Measurements from ENCODE around the gene CAD. TPM values are rescaled to one million over a fixed set of nuclear protein-coding genes. Genes with fewer than 3 reads are reported as not detected.
A peak's percentile ranks its signal among the peaks of the same experiment; 100 is the strongest.

The CAD gene
- total RNA-seq, 1 experiment from 2014 or later, result 71.4 TPM

GRCh38 chr2:27211943-27212625, 5.1 kb upstream of the CAD start, which contains the start of the genes ATRAID and SLC5A6:
TSS of gene ATRAID (plus strand) at chr2:27212041. CDS start at chr2:27212369, 328 bp downstream.
TSS of gene SLC5A6 (minus strand) at chr2:27212268. CDS start at chr2:27207650, 4,618 bp downstream.
- Histone ChIP-seq H3K4me2 (ENCODE audit: low read depth, low read length, poor library complexity, severe bottlenecking) (peak within 1 kb of the TSS; percentile 90), H3K4me1 (ENCODE audit: low read length) (peaks cover 59% of the 10 kb centered on the region), H2AFZ (ENCODE audit: low read length) (peak within 1 kb of the TSS; percentile 50; the same call in 1 of the 2 replicates), H3K9me2 (replicated peaks; ENCODE audit: insufficient read depth, low read length) (no peaks in the 10 kb centered on the region), H3K36me3 (ENCODE audit: insufficient read depth, low read length) (peaks cover 26% of the 10 kb centered on the region; the same call in 1 of the 2 replicates), H3K9me3 (ENCODE audit: low read length) (no peaks in the 10 kb centered on the region), H3K27me3 (ENCODE audit: low read length) (no peaks in the 10 kb centered on the region), H3K9ac (ENCODE audit: low read length) (peak within 1 kb of the TSS; percentile 91), H3K4me3 (ENCODE audit: low read length) (peak within 1 kb of the TSS; percentile 89), H4K20me1 (ENCODE audit: insufficient read depth, low read depth, low read length) (no peaks in the 10 kb centered on the region), H3K27ac (ENCODE audit: low read length) (peak within 1 kb of the TSS; percentile 86), H3K79me2 (ENCODE audit: low read length) (peaks cover 33% of the 10 kb centered on the region)
- DNase-seq, result peak; percentile 97

DNA sequence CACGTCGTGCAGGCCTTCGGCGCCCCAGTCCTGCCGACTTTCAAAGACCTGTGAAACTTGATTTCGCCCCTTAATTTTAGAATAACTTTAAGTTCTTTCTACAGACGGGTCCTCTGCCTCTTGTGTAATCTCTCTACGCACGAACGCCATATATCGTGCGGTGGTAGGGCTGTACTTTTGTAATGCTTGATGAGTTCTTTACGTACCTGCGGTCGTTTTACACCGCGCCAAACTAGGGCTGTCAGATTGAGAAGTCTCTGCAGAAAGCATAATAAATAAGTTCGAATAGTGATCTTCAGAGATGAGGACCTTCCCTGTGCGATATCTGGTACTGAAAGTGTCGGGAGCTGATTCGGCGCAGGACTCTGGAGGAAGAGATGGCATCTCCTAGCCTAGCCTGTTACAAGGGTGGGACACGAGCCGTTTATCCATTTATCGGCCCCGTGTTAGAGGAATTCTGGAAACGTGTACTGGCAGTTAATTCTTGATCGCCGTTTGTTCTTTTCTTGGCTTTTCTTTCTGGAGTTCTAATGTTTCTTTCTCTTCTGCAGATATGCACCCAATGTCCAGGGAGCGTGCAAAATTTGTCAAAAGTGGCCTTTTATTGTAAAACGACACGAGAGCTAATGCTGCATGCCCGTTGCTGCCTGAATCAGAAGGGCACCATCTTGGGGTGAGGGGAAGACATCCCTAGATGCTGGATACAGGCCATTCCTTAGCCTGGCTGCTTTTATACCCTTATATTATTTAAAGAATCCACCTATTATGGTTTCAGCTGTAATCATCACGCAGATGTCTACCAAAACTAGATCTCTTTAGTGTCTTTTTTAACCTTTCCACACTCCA, 4.3 kb upstream of the CAD start:
- H3K9me2 ChIP-seq (replicated peaks; ENCODE audit: insufficient read depth, low read length), result no peaks in the 10 kb centered on the region
- no peaks in the 10 kb centered on the region for H4K20me1 ChIP-seq (ENCODE audit: insufficient read depth, low read depth, low read length)
- H3K27ac ChIP-seq (ENCODE audit: low read length), result peak overlapping the region; percentile 86
- DNase-seq, result peak; percentile 75
- peak overlapping the region; percentile 91 for H3K9ac ChIP-seq (ENCODE audit: low read length)
- H3K27me3 ChIP-seq (ENCODE audit: low read length), result no peaks in the 10 kb centered on the region
- H3K9me3 ChIP-seq (ENCODE audit: low read length), result no peaks in the 10 kb centered on the region
- H2AFZ ChIP-seq (ENCODE audit: low read length), result no peak overlapping the region; the same call in 1 of the 2 replicates
- H3K79me2 ChIP-seq (ENCODE audit: low read length), result peaks cover 39% of the 10 kb centered on the region
- peak overlapping the region; percentile 89 for H3K4me3 ChIP-seq (ENCODE audit: low read length)
- H3K36me3 ChIP-seq (ENCODE audit: insufficient read depth, low read length), result peaks cover 21% of the 10 kb centered on the region; the same call in 1 of the 2 replicates
- peak overlapping the region; percentile 90 for H3K4me2 ChIP-seq (ENCODE audit: low read depth, low read length, poor library complexity, severe bottlenecking)
- H3K4me1 ChIP-seq (ENCODE audit: low read length), result peaks cover 60% of the 10 kb centered on the region

DNA sequence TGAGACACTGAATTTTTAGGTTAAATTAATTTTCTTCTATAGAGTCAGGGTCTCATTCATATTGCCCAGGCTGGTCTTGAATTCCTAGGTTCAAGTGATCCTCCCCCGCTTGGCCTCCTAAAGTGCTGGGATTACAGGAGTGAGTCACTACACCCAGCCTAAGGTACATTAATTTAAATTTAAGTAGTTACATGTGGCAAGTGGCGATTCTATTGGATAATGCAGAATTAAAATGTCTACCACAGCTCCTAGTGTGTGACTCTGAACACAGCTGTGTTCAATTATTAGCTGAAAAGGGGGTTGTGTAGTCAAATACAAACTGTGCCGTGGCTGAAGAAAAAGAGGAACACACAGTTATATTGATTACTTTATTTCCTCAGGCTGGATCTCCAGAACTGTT, 2.2 kb upstream of the CAD start:
- Histone ChIP-seq H3K9me3 (ENCODE audit: low read length) (no peaks in the 10 kb centered on the region), H3K9me2 (replicated peaks; ENCODE audit: insufficient read depth, low read length) (no peaks in the 10 kb centered on the region), H3K4me3 (ENCODE audit: low read length) (no peak overlapping the region), H3K36me3 (ENCODE audit: insufficient read depth, low read length) (peaks cover 25% of the 10 kb centered on the region; the same call in 1 of the 2 replicates), H4K20me1 (ENCODE audit: insufficient read depth, low read depth, low read length) (peaks cover 5% of the 10 kb centered on the region; the same call in 1 of the 2 replicates), H2AFZ (ENCODE audit: low read length) (no peak overlapping the region), H3K4me2 (ENCODE audit: low read depth, low read length, poor library complexity, severe bottlenecking) (peak overlapping the region; percentile 4), H3K4me1 (ENCODE audit: low read length) (peaks cover 63% of the 10 kb centered on the region), H3K27me3 (ENCODE audit: low read length) (no peaks in the 10 kb centered on the region), H3K79me2 (ENCODE audit: low read length) (peaks cover 47% of the 10 kb centered on the region), H3K9ac (ENCODE audit: low read length) (no peak overlapping the region), H3K27ac (ENCODE audit: low read length) (peak overlapping the region; percentile 86)
- no peak for DNase-seq

DNA sequence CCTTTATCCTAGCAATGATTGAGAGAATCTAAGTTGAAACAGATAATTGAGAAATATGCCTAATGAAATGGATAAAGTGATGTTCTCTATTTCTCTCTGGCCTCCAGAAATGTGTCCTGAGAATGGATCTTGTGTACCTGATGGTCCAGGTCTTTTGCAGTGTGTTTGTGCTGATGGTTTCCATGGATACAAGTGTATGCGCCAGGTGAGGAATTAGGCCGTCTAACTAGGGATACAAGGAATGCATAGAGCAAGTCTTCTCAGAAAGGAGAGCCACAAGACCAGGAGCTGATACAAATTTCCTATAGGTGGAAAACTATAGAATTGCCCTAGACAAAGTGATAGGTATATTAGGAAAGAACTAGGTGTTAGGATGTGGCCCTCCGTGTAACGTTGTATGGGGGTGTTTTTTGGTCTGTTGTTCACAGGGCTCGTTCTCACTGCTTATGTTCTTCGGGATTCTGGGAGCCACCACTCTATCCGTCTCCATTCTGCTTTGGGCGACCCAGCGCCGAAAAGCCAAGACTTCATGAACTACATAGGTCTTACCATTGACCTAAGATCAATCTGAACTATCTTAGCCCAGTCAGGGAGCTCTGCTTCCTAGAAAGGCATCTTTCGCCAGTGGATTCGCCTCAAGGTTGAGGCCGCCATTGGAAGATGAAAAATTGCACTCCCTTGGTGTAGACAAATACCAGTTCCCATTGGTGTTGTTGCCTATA, 592 bp upstream of the CAD start:
- Histone ChIP-seq H3K9me3 (ENCODE audit: low read length) (no peaks in the 10 kb centered on the region), H3K9ac (ENCODE audit: low read length) (peak overlapping the region; percentile 91), H3K27ac (ENCODE audit: low read length) (peak overlapping the region; percentile 86; the same call in 1 of the 2 replicates), H3K4me2 (ENCODE audit: low read depth, low read length, poor library complexity, severe bottlenecking) (peak overlapping the region; percentile 82), H3K4me3 (ENCODE audit: low read length) (peak overlapping the region; percentile 75), H3K36me3 (ENCODE audit: insufficient read depth, low read length) (peaks cover 37% of the 10 kb centered on the region), H2AFZ (ENCODE audit: low read length) (no peak overlapping the region), H3K4me1 (ENCODE audit: low read length) (peaks cover 51% of the 10 kb centered on the region), H4K20me1 (ENCODE audit: insufficient read depth, low read depth, low read length) (peaks cover 9% of the 10 kb centered on the region; the same call in 1 of the 2 replicates), H3K27me3 (ENCODE audit: low read length) (no peaks in the 10 kb centered on the region), H3K9me2 (replicated peaks; ENCODE audit: insufficient read depth, low read length) (no peaks in the 10 kb centered on the region), H3K79me2 (ENCODE audit: low read length) (peaks cover 50% of the 10 kb centered on the region)
- no peak for DNase-seq

GRCh38 chr2:27218614-27219013, 1.4 kb downstream of the CAD start:
- H2AFZ ChIP-seq (ENCODE audit: low read length), result no peak overlapping the region
- peak overlapping the region; percentile 75 for H3K4me3 ChIP-seq (ENCODE audit: low read length)

DNA sequence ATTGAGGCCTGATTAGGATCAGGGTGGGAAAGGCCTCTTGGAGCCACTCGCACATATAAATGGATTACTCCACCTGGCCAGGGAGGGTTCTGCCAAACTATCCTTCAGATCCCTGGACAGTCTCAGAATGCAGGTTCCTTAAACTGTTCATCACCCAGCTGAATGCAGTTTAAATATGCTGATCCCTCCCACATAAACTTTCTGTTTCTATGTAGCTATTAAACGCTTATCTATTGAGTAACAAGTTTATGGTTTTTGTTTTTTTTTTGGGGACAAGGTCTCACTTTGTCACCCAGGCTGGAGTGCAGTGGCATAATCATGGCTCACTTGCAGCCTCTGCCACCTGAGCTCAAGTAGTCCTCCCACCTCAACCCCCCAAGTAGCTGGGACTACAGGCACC, 1.9 kb downstream of the CAD start:
- Histone ChIP-seq H3K27me3 (ENCODE audit: low read length) (no peaks in the 10 kb centered on the region), H3K79me2 (ENCODE audit: low read length) (peaks cover 39% of the 10 kb centered on the region), H3K9me3 (ENCODE audit: low read length) (no peaks in the 10 kb centered on the region), H3K4me1 (ENCODE audit: low read length) (peaks cover 40% of the 10 kb centered on the region), H3K36me3 (ENCODE audit: insufficient read depth, low read length) (peaks cover 52% of the 10 kb centered on the region), H3K4me2 (ENCODE audit: low read depth, low read length, poor library complexity, severe bottlenecking) (peak overlapping the region; percentile 82), H3K9me2 (replicated peaks; ENCODE audit: insufficient read depth, low read length) (no peaks in the 10 kb centered on the region), H3K4me3 (ENCODE audit: low read length) (peak overlapping the region; percentile 75), H2AFZ (ENCODE audit: low read length) (no peak overlapping the region), H4K20me1 (ENCODE audit: insufficient read depth, low read depth, low read length) (peaks cover 9% of the 10 kb centered on the region; the same call in 1 of the 2 replicates), H3K9ac (ENCODE audit: low read length) (peak overlapping the region; percentile 91; the same call in 1 of the 2 replicates), H3K27ac (ENCODE audit: low read length) (peak overlapping the region; percentile 83)
- DNase-seq, result no peak

More at GRCh38 chr2:27218614-27219013, 1.4 kb downstream of the CAD start:
- peaks cover 45% of the 10 kb centered on the region for H3K4me1 ChIP-seq (ENCODE audit: low read length)
- peaks cover 50% of the 10 kb centered on the region for H3K36me3 ChIP-seq (ENCODE audit: insufficient read depth, low read length)
- H3K9ac ChIP-seq (ENCODE audit: low read length), result peak overlapping the region; percentile 91
- no peaks in the 10 kb centered on the region for H3K9me2 ChIP-seq (replicated peaks; ENCODE audit: insufficient read depth, low read length)
- peaks cover 9% of the 10 kb centered on the region; the same call in 1 of the 2 replicates for H4K20me1 ChIP-seq (ENCODE audit: insufficient read depth, low read depth, low read length)
- peak overlapping the region; percentile 82 for H3K4me2 ChIP-seq (ENCODE audit: low read depth, low read length, poor library complexity, severe bottlenecking)
- H3K27ac ChIP-seq (ENCODE audit: low read length), result peak overlapping the region; percentile 83
- peaks cover 41% of the 10 kb centered on the region for H3K79me2 ChIP-seq (ENCODE audit: low read length)
- H3K9me3 ChIP-seq (ENCODE audit: low read length), result no peaks in the 10 kb centered on the region
- H3K27me3 ChIP-seq (ENCODE audit: low read length), result no peaks in the 10 kb centered on the region
- DNase-seq, result peak; percentile 84

DNA sequence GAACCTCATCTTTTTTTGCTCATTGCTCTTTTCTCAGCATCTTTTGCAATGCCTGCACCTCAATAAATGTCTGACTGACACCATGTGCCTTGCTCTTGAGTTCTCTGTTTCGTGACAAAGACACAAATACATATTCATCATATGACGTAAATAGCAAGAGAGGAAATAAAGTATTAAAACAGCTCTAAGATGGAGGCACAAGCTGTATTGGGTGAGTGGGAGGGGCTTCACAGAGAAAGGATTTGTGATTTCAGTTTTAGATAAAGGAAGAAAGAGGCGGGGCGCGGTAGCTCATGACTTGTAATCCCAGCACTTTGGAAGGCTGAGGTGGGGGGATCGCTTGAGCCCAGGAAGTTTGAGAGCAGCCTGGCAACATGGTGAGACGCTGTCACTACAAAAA, 2.9 kb downstream of the CAD start:
- Histone ChIP-seq H3K4me3 (ENCODE audit: low read length) (no peak overlapping the region), H3K27me3 (ENCODE audit: low read length) (no peaks in the 10 kb centered on the region), H3K4me1 (ENCODE audit: low read length) (peaks cover 30% of the 10 kb centered on the region), H3K9me2 (replicated peaks; ENCODE audit: insufficient read depth, low read length) (no peaks in the 10 kb centered on the region), H4K20me1 (ENCODE audit: insufficient read depth, low read depth, low read length) (peaks cover 9% of the 10 kb centered on the region; the same call in 1 of the 2 replicates), H2AFZ (ENCODE audit: low read length) (no peak overlapping the region), H3K36me3 (ENCODE audit: insufficient read depth, low read length) (peaks cover 56% of the 10 kb centered on the region), H3K9me3 (ENCODE audit: low read length) (no peaks in the 10 kb centered on the region), H3K4me2 (ENCODE audit: low read depth, low read length, poor library complexity, severe bottlenecking) (no peak overlapping the region), H3K79me2 (ENCODE audit: low read length) (peaks cover 39% of the 10 kb centered on the region), H3K9ac (ENCODE audit: low read length) (no peak overlapping the region), H3K27ac (ENCODE audit: low read length) (no peak overlapping the region)
- no peak for DNase-seq
